ENCODE results near the gene DSCAM. TPM values are rescaled to one million over a fixed set of nuclear protein-coding genes. Genes with fewer than 3 reads are reported as not detected.

DSCAM gene
- total RNA-seq, 4 donors from 2014 or later = 0.04 to 0.06 TPM; not detected in 2

GRCh38 chr21:40080385-40080784 is 766.6 kb downstream of the DSCAM start:
- DNase-seq = no peak
- no peaks in the 10 kb centered on the region for H3K9me3 ChIP-seq
- intact Hi-C loops (cut with DNase I) = no loop called here
- TF ChIP-seq POLR2A (IDR thresholded peaks at IDR 0.05) = no peak
- no peaks in the 10 kb centered on the region for H3K4me1 ChIP-seq
- no peaks in the 10 kb centered on the region for H3K27me3 ChIP-seq
- 64 to 73% methylated on average over 3 of the region's 3 CpGs for WGBS, 2 donors
- H3K27ac ChIP-seq = no peak overlapping the region
- no peak overlapping the region for H3K4me3 ChIP-seq
- no peaks in the 10 kb centered on the region for H3K36me3 ChIP-seq

DNA sequence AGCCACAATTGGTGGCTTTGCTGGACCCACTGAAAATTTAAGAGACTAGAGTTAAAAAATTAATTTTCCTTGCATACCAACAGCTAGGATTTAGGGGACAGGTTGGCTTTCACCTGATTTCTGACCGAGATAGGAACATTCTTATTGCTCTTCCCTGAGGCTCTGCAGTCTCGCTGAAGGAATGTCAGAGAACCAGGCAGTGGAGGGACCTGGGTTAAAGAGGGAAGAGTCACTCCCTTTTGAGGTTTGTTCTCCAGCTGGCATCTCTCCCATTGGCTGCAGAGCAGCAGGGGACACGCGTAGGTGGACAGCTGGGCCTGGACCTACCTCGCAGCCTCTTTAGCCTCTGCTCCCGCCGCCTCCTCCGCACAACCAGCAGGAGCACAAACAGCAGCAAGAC is 772.2 kb downstream of the DSCAM start:
- WGBS, 2 donors = 77 to 78% methylated on average over 2 to 8 of the region's 8 CpGs
- Histone ChIP-seq H3K27ac (no peak overlapping the region), H3K4me3 (no peak overlapping the region), H3K36me3 (no peaks in the 10 kb centered on the region), H3K4me1 (no peaks in the 10 kb centered on the region), H3K9me3 (no peaks in the 10 kb centered on the region), H3K27me3 (no peaks in the 10 kb centered on the region)
- intact Hi-C loops (cut with DNase I) = no loop called here
- no peak for TF ChIP-seq POLR2A (IDR thresholded peaks at IDR 0.05)
- TF ChIP-seq CTCF (IDR thresholded peaks at IDR 0.05) = no peak
- DNase-seq = no peak

DNA sequence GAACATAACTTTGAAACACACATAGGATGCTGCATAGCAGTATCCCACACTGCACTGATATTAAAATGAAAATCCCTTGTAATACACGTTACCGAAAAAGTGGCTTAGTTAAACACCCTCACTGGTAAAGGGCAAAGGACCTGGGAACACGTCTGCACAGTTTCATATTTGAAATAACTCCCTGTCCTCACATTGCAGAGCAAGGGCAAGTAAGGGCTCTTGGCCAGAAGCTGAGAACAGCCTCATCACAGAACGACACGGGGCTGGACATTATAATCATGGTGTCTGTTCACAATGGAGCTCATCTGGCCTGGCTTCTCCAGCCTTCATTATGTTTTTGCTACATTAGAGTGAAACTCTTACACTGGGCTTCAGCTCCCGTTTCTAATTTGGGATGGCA is 772.8 kb downstream of the DSCAM start:
- WGBS, 2 donors = 56 to 70% methylated on average over 6 of the region's 6 CpGs
- no peak for TF ChIP-seq POLR2A (IDR thresholded peaks at IDR 0.05)
- TF ChIP-seq CTCF (IDR thresholded peaks at IDR 0.05) = no peak
- intact Hi-C loops (cut with DNase I) = no loop called here
- no peak overlapping the region for H3K27ac ChIP-seq
- no peaks in the 10 kb centered on the region for H3K36me3 ChIP-seq
- no peak overlapping the region for H3K4me3 ChIP-seq
- H3K9me3 ChIP-seq = no peaks in the 10 kb centered on the region
- no peaks in the 10 kb centered on the region for H3K4me1 ChIP-seq
- no peak for DNase-seq
- H3K27me3 ChIP-seq = no peaks in the 10 kb centered on the region

DNA sequence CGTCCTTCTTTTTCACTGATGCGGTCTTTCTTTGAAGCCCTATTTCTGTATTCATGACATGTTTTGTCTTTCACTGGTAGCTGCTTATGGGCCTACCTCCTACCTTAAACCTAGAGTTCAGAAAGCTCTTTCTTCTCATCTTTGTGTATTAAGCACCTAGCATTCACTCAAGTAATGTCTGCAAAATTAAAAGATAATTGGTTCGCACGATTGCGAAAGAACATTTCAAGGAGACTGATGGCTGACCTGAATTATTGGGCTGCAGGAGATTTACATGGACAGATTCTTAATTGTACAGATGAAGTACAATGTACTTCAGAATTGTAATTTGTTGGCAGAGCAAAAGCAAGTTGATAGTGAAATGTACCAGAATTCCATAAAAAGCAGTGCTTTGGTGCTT is 773.3 kb downstream of the DSCAM start:
- Histone ChIP-seq H3K36me3 (no peaks in the 10 kb centered on the region), H3K27me3 (no peaks in the 10 kb centered on the region), H3K9me3 (no peaks in the 10 kb centered on the region), H3K4me3 (no peak overlapping the region), H3K4me1 (no peaks in the 10 kb centered on the region), H3K27ac (no peak overlapping the region)
- DNase-seq = no peak
- 90 to 92% methylated on average over 5 of the region's 5 CpGs for WGBS, 2 donors
- TF ChIP-seq CTCF (IDR thresholded peaks at IDR 0.05) = no peak
- no peak for TF ChIP-seq POLR2A (IDR thresholded peaks at IDR 0.05)
- intact Hi-C loops (cut with DNase I) = no loop called here

- H3K36me3 ChIP-seq = no peaks in the 10 kb centered on the region
- no peaks in the 10 kb centered on the region for H3K4me1 ChIP-seq
- no peaks in the 10 kb centered on the region for H3K9me3 ChIP-seq
- no peaks in the 10 kb centered on the region for H3K27me3 ChIP-seq
- WGBS, 2 donors = 70 to 85% methylated on average over 4 of the region's 4 CpGs
- H3K27ac ChIP-seq = no peak overlapping the region
- H3K4me3 ChIP-seq = no peak overlapping the region
- intact Hi-C loops (cut with DNase I) = no loop called here
- no peak for DNase-seq
- TF ChIP-seq CTCF (IDR thresholded peaks at IDR 0.05) (no peak), POLR2A (IDR thresholded peaks at IDR 0.05) (no peak)
Observed at GRCh38 chr21:40070871-40071270, 776.1 kb downstream of the DSCAM start.

DNA sequence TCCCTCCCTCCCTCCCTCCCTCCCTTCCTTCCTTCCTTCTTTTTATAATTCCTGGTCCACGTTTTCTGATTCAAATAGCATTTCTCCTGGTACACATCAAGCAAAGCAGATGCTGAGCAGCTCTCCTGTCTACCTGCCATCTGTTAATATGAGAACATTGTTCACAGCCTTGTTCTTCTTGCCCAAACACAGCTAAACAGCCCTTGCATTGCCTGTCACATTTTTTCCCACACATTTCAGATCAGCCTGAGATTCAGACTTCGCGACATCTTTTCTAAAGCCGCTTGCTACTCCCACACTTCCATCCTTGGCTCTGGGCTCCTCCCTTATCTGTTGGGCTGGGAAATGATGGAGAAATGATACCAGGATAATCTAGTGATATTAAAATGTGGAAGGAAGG is 779.2 kb downstream of the DSCAM start:
- H3K4me1 ChIP-seq = no peaks in the 10 kb centered on the region
- intact Hi-C loops (cut with DNase I) = no loop called here
- no peak for DNase-seq
- TF ChIP-seq POLR2A (IDR thresholded peaks at IDR 0.05) (no peak), CTCF (IDR thresholded peaks at IDR 0.05) (no peak)
- H3K27me3 ChIP-seq = no peaks in the 10 kb centered on the region
- H3K4me3 ChIP-seq = no peak overlapping the region
- 39 to 57% methylated on average over 4 of the region's 4 CpGs for WGBS, 2 donors
- H3K27ac ChIP-seq = no peak overlapping the region
- H3K36me3 ChIP-seq = no peaks in the 10 kb centered on the region
- H3K9me3 ChIP-seq = no peaks in the 10 kb centered on the region
